ENCODE measurements around the gene TXNRD2. TPM values are rescaled to one million over a fixed set of nuclear protein-coding genes. Genes with fewer than 3 reads are reported as not detected.

The TXNRD2 gene
- total and polyA plus RNA-seq, 8 donors, result 9.6 to 41.6 (median 14.8) TPM

GRCh38 chr22:19983741-19984140 is 42.1 kb upstream of the TXNRD2 start:
- no peaks in the 10 kb centered on the region for H3K27me3 ChIP-seq
- ATAC-seq (no peak), DNase-seq (peak in 2 of 6 donors; percentile 39 to 59), FAIRE-seq (no peak)
- no peaks in the 10 kb centered on the region for H3K9me3 ChIP-seq
- no peaks in the 10 kb centered on the region for H3K36me3 ChIP-seq
- intact Hi-C loops (cut with DNase I), result no loop called here
- H3K27ac ChIP-seq, result no peak overlapping the region
- peaks cover 0 to 7% (median 5%) of the 10 kb centered on the region in 3 donors for H3K4me1 ChIP-seq
- no peak for TF ChIP-seq CTCF (IDR thresholded peaks at IDR 0.05)
- no peak overlapping the region for H3K4me3 ChIP-seq
- WGBS, 2 donors, result 77 to 79% methylated on average over 5 of the region's 5 CpGs

GRCh38 chr22:19982991-19983578 is 41.5 kb upstream of the TXNRD2 start:
- Histone ChIP-seq H3K27me3 (no peaks in the 10 kb centered on the region), H3K36me3 (no peaks in the 10 kb centered on the region), H3K4me1 (peaks cover 0 to 7% (median 5%) of the 10 kb centered on the region in 3 donors), H3K4me3 (no peak overlapping the region), H3K9me3 (no peaks in the 10 kb centered on the region), H3K27ac (no peak overlapping the region)
- FAIRE-seq (no peak), DNase-seq (peak in 3 of 6 donors; percentile 23 to 62 (median 50)), ATAC-seq (no peak)
- TF ChIP-seq CTCF (IDR thresholded peaks at IDR 0.05), result no peak
- WGBS, 2 donors, result 94 to 99% methylated on average over 8 of the region's 8 CpGs
- intact Hi-C loops (cut with DNase I), result no loop called here

- Histone ChIP-seq H3K4me3 (no peak overlapping the region), H3K27ac (no peak overlapping the region), H3K27me3 (no peaks in the 10 kb centered on the region), H3K36me3 (no peaks in the 10 kb centered on the region), H3K9me3 (no peaks in the 10 kb centered on the region), H3K4me1 (peaks cover 0 to 7% (median 5%) of the 10 kb centered on the region in 3 donors)
- 94 to 96% methylated on average over 16 of the region's 16 CpGs for WGBS, 2 donors
- peak in 3 of 6 donors; percentile 18 to 67 (median 35) for DNase-seq
- ATAC-seq, result no peak
- intact Hi-C loops (cut with DNase I), result no loop called here
- FAIRE-seq, result no peak
- TF ChIP-seq CTCF (IDR thresholded peaks at IDR 0.05), result no peak
Observed at GRCh38 chr22:19981961-19982920, 40.6 kb upstream of the TXNRD2 start.

GRCh38 chr22:19981171-19981960 is 39.7 kb upstream of the TXNRD2 start:
- FAIRE-seq (no peak), ATAC-seq (no peak), DNase-seq (peak in 2 of 6 donors; percentile 28 to 72)
- H3K36me3 ChIP-seq, result no peaks in the 10 kb centered on the region
- peaks cover 0 to 6% (median 3%) of the 10 kb centered on the region in 3 donors for H3K4me1 ChIP-seq
- H3K27ac ChIP-seq, result no peak overlapping the region
- intact Hi-C loops (cut with DNase I), result no loop called here
- no peaks in the 10 kb centered on the region for H3K9me3 ChIP-seq
- H3K27me3 ChIP-seq, result no peaks in the 10 kb centered on the region
- WGBS, 2 donors, result 92 to 94% methylated on average over 31 to 33 of the region's 33 CpGs
- H3K4me3 ChIP-seq, result no peak overlapping the region
- no peak for TF ChIP-seq CTCF (IDR thresholded peaks at IDR 0.05)
